Skeletal muscle tissue (tissue), 4 donors: Measurements from ENCODE around the gene EFCAB6. TPM values are rescaled to one million over a fixed set of nuclear protein-coding genes. Genes with fewer than 3 reads are reported as not detected.

Experiments used
- H3K27ac ChIP-seq: one replicate; pipeline ENCODE4 v1.7.0; 2013; ENCODE audit warnings: mild to moderate bottlenecking, low read depth, low read length, inconsistent platforms
- H3K27me3 ChIP-seq, 3 donors: one replicate each; pipeline ENCODE4 v1.7.0; 2013; ENCODE audit warnings: low read length in 3 of 3; ENCODE audit not compliant: control insufficient read depth in 3 of 3, insufficient read depth in 3 of 3
- H3K36me3 ChIP-seq, 3 donors: one replicate each; pipeline ENCODE4 v1.7.0; 2013; ENCODE audit warnings: low read length in 3 of 3; ENCODE audit not compliant: control insufficient read depth in 3 of 3, insufficient read depth in 3 of 3
- H3K4me1 ChIP-seq, 3 donors: one replicate each; pipeline ENCODE4 v1.7.0; 2013; ENCODE audit warnings: low read length in 3 of 3, mild to moderate bottlenecking in 3 of 3; ENCODE audit not compliant: control insufficient read depth in 3 of 3, insufficient read depth in 3 of 3
- H3K4me3 ChIP-seq, 3 donors: one replicate each; pipeline ENCODE4 v1.7.0; 2013; ENCODE audit warnings: low read length in 3 of 3
- H3K9ac ChIP-seq, 3 donors: one replicate each; pipeline ENCODE4 v1.7.0; 2013; ENCODE audit warnings: low read length in 3 of 3, mild to moderate bottlenecking in 3 of 3, moderate library complexity in 2 of 3, low read depth in 1 of 3
- H3K9me3 ChIP-seq, 3 donors: one replicate each; pipeline ENCODE4 v1.7.0; 2013; ENCODE audit warnings: low read length in 3 of 3; ENCODE audit not compliant: control insufficient read depth in 3 of 3
- total RNA-seq: library from RNA; depleted of rRNA; stranded (reverse); fragments of >200 nt; gene quantifications from one replicate; pipeline ENCODE4 v1.2.3, GENCODE V29; 2014
- donor health status: Osteomylitis.

Gene EFCAB6
- total RNA-seq, 1 donor from 2014 or later: 1.6 TPM

- no peaks in the 10 kb centered on the region for H3K9me3 ChIP-seq
- H3K27me3 ChIP-seq: peaks cover 31 to 40% (median 34%) of the 10 kb centered on the region in 3 donors
- H3K36me3 ChIP-seq: no peaks in the 10 kb centered on the region
- H3K9ac ChIP-seq: no peak overlapping the region
- H3K27ac ChIP-seq: no peak overlapping the region
- H3K4me1 ChIP-seq: peaks cover 8 to 11% (median 10%) of the 10 kb centered on the region in 3 donors
- no peak overlapping the region for H3K4me3 ChIP-seq
These were observed 5.3 kb upstream of the EFCAB6 start for GRCh38 chr22:43817402-43817801.

DNA sequence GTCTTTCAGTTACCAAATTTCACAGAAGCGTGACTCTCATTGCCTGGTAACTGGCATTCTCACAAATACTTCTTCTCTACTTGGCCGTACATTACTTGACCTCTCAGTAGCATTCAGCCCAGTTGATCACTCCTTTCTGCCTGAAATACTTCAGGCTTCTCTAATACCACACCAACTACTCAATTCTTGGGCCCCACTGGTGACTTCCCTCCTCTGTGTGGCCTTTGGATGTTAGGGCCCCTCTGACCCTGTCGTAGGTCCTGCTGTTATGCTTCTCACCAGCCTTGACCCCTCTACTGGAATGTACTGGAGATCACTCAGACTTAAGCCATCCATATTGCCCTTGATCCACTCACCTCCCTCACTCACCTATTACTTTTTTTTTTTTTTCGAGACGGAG, 2.2 kb upstream of the EFCAB6 start:
- Histone ChIP-seq H3K27me3 (peaks cover under 1 to 9% (median 3%) of the 10 kb centered on the region in 3 donors), H3K27ac (no peak overlapping the region), H3K4me1 (peaks cover 13 to 19% (median 17%) of the 10 kb centered on the region in 3 donors), H3K9ac (no peak overlapping the region), H3K36me3 (no peaks in the 10 kb centered on the region), H3K4me3 (no peak overlapping the region), H3K9me3 (no peaks in the 10 kb centered on the region)

- H3K27me3 ChIP-seq: peaks cover 0 to 3% (median 0%) of the 10 kb centered on the region in 3 donors
- peak overlapping the region; percentile 67 for H3K27ac ChIP-seq
- H3K36me3 ChIP-seq: no peaks in the 10 kb centered on the region
- H3K4me3 ChIP-seq: peak overlapping the region; percentile 98 to 100 (median 100)
- no peaks in the 10 kb centered on the region for H3K9me3 ChIP-seq
- peak overlapping the region; percentile 81 to 94 (median 93) for H3K9ac ChIP-seq
- H3K4me1 ChIP-seq: peaks cover 13 to 19% (median 17%) of the 10 kb centered on the region in 3 donors
These were observed 785 bp upstream of the EFCAB6 start for GRCh38 chr22:43812890-43813289.

DNA sequence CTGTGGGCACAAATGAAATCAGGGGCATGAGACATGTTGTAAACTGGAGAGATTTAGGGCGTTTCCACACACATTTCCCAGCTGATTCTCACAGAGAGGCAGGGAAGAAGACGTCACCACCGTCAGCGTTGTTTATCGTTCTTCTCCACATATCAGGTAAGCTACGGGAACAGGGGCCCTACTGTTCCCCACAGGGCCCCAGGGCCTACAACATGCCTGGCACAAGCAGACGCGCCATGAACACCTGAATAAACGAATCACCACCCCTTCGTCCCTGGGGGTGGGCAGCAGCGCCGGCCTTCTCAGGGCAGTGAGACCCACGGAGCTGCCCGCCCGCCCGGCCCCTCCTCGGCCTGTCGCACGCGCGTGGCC, 342 bp downstream of the EFCAB6 start:
- Histone ChIP-seq H3K27me3 (no peaks in the 10 kb centered on the region), H3K27ac (no peak overlapping the region), H3K9me3 (no peaks in the 10 kb centered on the region), H3K9ac (peak overlapping the region; percentile 64 to 93 (median 71)), H3K4me3 (peak overlapping the region; percentile 98 to 100 (median 100)), H3K4me1 (peaks cover 13 to 19% (median 17%) of the 10 kb centered on the region in 3 donors), H3K36me3 (no peaks in the 10 kb centered on the region)

DNA sequence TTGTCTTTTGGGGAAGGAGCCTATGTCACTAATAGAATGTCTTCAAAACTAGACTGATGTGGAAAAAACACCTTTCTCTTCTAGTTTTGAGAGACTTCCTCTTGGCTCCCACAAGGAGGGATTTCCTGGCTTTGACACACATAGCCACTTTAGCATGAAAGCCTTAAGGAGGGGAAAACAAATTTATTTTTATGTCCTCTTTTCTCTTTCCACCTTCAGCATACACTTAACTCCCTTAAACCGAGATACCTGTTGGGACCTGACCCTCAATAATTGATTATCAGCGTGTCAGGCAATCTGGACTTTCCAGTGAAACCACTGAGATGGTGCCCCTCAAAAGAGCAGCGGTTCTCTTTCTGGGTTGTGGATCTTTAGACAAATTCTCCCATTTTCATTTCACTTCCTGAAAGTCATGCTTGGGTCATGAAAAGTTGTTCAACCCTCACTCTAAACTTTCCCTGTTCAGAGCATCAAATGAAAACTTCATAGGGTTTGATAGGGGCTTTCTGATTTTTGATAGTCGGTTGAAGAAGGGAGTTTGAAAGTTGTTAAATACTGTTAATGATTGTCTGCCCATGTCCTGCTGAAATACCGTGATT, 9.1 kb downstream of the EFCAB6 start:
- Histone ChIP-seq H3K27ac (no peak overlapping the region), H3K4me3 (no peak overlapping the region)

DNA sequence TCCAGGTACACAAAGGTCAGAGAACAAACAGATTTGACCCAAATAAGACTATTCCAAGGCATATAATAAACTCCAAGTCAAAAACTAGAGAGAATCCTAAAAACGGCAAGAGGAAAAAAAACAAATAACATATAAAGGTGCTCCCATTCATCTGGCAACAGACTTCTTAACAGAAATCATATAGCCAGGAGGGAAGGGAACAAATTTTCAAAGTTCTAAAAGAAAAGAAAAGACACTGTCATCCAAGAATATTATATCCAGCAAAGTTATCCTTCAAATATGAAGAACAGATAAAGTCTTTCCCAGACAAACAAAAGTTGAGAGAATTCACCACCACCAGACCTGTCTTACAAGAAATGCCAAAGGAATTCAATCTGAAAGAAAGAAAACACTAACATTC, 11.1 kb downstream of the EFCAB6 start:
- Histone ChIP-seq H3K27me3 (no peaks in the 10 kb centered on the region), H3K27ac (no peak overlapping the region), H3K4me3 (no peak overlapping the region), H3K36me3 (no peaks in the 10 kb centered on the region), H3K9me3 (peaks cover 0 to 5% (median 2%) of the 10 kb centered on the region in 3 donors), H3K4me1 (no peaks in the 10 kb centered on the region), H3K9ac (no peak overlapping the region)

More for the DNA sequence above, 9.1 kb downstream of the EFCAB6 start:
- Histone ChIP-seq H3K9ac (no peak overlapping the region), H3K36me3 (no peaks in the 10 kb centered on the region), H3K27me3 (no peaks in the 10 kb centered on the region), H3K9me3 (peaks cover 0 to 5% (median 2%) of the 10 kb centered on the region in 3 donors), H3K4me1 (no peaks in the 10 kb centered on the region)

DNA sequence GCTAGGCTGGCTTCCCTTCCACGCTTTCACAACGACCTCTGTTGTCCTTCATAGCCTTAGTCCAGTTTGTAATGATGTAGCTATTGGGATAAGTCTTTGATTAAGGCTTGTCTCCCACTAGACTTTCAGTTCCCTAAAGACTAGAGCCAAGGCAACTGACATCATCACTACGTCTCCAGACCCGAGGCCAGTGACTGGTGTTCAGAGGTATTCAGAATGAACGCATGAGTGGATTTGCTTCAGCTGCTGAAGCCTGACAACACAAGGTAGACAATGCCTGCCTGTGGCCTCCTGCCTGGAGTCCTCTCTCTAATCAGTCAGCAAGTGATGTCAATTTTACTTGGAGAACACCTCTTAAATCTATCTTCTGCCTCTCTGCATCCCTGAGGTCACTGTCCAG, 13.6 kb downstream of the EFCAB6 start:
- Histone ChIP-seq H3K4me1 (no peaks in the 10 kb centered on the region), H3K36me3 (no peaks in the 10 kb centered on the region), H3K27me3 (no peaks in the 10 kb centered on the region), H3K9me3 (peaks cover 0 to 5% (median 2%) of the 10 kb centered on the region in 3 donors), H3K4me3 (no peak overlapping the region), H3K27ac (no peak overlapping the region), H3K9ac (no peak overlapping the region)

GRCh38 chr22:43796567-43796966, 15.5 kb downstream of the EFCAB6 start:
- Histone ChIP-seq H3K36me3 (no peaks in the 10 kb centered on the region), H3K9me3 (peaks cover 0 to 5% (median 2%) of the 10 kb centered on the region in 3 donors), H3K4me1 (no peaks in the 10 kb centered on the region), H3K27ac (no peak overlapping the region), H3K9ac (no peak overlapping the region), H3K27me3 (no peaks in the 10 kb centered on the region), H3K4me3 (no peak overlapping the region)

DNA sequence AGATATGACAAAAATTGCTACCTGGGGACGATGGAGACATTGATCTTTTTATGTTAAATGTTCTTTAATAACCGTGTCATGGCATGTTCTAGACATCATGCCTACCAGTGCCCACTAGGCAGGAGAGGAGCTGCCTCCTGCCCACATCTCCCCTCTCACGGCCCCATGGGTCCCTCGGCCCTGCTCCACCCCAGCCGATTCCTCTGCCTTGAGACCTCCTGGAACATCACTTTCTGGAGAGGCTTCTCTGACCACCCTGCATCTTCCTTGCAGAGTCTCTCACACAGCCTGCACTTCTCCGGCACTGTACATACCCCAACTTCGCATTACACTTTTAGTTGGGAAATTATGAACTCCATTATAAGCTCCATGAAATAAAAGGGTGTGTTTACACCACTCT, 16.8 kb downstream of the EFCAB6 start:
- no peaks in the 10 kb centered on the region for H3K36me3 ChIP-seq
- no peak overlapping the region for H3K27ac ChIP-seq
- no peaks in the 10 kb centered on the region for H3K27me3 ChIP-seq
- no peak overlapping the region for H3K4me3 ChIP-seq
- H3K9me3 ChIP-seq: peaks cover 0 to 2% (median 2%) of the 10 kb centered on the region in 3 donors
- H3K9ac ChIP-seq: no peak overlapping the region
- no peaks in the 10 kb centered on the region for H3K4me1 ChIP-seq

GRCh38 chr22:43792905-43793304, 19.2 kb downstream of the EFCAB6 start:
- H3K9me3 ChIP-seq: no peaks in the 10 kb centered on the region
- no peaks in the 10 kb centered on the region for H3K36me3 ChIP-seq
- H3K4me1 ChIP-seq: no peaks in the 10 kb centered on the region
- H3K4me3 ChIP-seq: no peak overlapping the region
- no peak overlapping the region for H3K9ac ChIP-seq
- no peaks in the 10 kb centered on the region for H3K27me3 ChIP-seq
- no peak overlapping the region for H3K27ac ChIP-seq
